Activated CD8-positive, alpha-beta memory T cell treated with anti-CD3 and anti-CD28 coated beads for 48 hours (primary cell): ENCODE results near the gene TARS2.

Experiments
- DNase-seq, 3 experiments: peaks; one replicate each; pipeline ENCODE4 v3.0.0-alpha.2; 2020; ENCODE audit warnings: low read depth in 2 of 3, low spot score in 2 of 3

TARS2 gene

GRCh38 chr1:150555198-150555970 lies 68.2 kb downstream of the TARS2 start:
- no peak for DNase-seq

GRCh38 chr1:150555971-150556865 lies 69.0 kb downstream of the TARS2 start:
- no peak for DNase-seq

GRCh38 chr1:150557065-150557600 lies 69.9 kb downstream of the TARS2 start:
- no peak for DNase-seq
